ENCODE measurements around the gene VPS35. TPM values are rescaled to one million over a fixed set of nuclear protein-coding genes. Genes with fewer than 3 reads are reported as not detected.

VPS35 gene
- polyA plus RNA-seq, 1 experiment, result 26.4 TPM

DNA sequence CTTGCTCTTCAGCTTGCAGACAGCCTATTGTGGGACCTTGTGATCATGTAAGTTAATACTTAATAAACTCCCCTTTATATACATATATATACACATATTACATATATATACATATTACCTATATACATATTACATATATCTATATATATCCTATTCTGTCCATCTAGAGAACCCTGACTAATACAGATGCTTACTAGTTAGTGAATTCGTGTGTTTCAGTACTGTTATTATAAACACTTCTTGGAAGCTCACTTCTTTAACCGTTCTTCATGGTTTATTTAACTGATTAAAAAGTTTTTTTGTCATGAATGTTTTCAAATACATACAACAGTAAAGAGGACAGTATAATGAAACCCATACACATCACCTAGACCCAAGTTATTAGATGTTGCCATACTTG lies 13.1 kb upstream of the VPS35 start:
- no peak for TF ChIP-seq CTCF (IDR thresholded peaks at IDR 0.05; ENCODE audit: insufficient read depth, low read depth, low read length)
- CTCF ChIA-PET, result no interaction called here
- Histone ChIP-seq H3K27me3 (ENCODE audit: control insufficient read depth, insufficient read depth, low read length) (no peaks in the 10 kb centered on the region), H3K4me3 (ENCODE audit: low read depth, low read length) (no peak overlapping the region), H3K36me3 (ENCODE audit: control insufficient read depth, insufficient read depth, low read length) (no peaks in the 10 kb centered on the region)
- POLR2A ChIA-PET, result no interaction called here
- no peak for DNase-seq (ENCODE audit: low read depth)

- Histone ChIP-seq H3K36me3 (ENCODE audit: control insufficient read depth, insufficient read depth, low read length) (no peaks in the 10 kb centered on the region), H3K27me3 (ENCODE audit: control insufficient read depth, insufficient read depth, low read length) (no peaks in the 10 kb centered on the region), H3K4me3 (ENCODE audit: low read depth, low read length) (no peak overlapping the region)
- ChIA-PET POLR2A (no interaction called here), CTCF (no interaction called here)
- no peak for DNase-seq (ENCODE audit: low read depth)
- TF ChIP-seq CTCF (IDR thresholded peaks at IDR 0.05; ENCODE audit: insufficient read depth, low read depth, low read length), result no peak
These were observed 12.6 kb upstream of the VPS35 start for GRCh38 chr16:46701615-46702014.

DNA sequence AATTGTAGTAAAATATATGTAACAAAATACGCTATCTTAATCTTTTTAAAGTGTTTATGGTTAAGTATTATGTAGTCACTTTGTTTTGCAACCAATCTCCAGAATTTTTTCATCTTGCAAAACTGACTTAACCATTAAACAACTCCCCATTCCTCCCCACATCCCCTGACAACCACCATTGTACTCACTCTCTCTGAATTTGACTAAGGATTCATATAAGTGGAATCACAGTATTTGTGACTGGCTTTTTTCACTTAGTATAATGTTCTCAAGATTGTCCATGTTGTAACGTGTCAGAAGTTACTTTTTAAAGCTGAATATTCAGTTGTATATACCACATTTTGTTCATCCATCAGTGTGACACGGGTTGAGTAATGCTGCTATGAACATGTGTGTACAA lies 11.1 kb upstream of the VPS35 start:
- ChIA-PET POLR2A (no interaction called here), CTCF (no interaction called here)
- DNase-seq (ENCODE audit: low read depth), result no peak
- Histone ChIP-seq H3K4me3 (ENCODE audit: low read depth, low read length) (no peak overlapping the region), H3K36me3 (ENCODE audit: control insufficient read depth, insufficient read depth, low read length) (no peaks in the 10 kb centered on the region), H3K27me3 (ENCODE audit: control insufficient read depth, insufficient read depth, low read length) (no peaks in the 10 kb centered on the region)
- no peak for TF ChIP-seq CTCF (IDR thresholded peaks at IDR 0.05; ENCODE audit: insufficient read depth, low read depth, low read length)

DNA sequence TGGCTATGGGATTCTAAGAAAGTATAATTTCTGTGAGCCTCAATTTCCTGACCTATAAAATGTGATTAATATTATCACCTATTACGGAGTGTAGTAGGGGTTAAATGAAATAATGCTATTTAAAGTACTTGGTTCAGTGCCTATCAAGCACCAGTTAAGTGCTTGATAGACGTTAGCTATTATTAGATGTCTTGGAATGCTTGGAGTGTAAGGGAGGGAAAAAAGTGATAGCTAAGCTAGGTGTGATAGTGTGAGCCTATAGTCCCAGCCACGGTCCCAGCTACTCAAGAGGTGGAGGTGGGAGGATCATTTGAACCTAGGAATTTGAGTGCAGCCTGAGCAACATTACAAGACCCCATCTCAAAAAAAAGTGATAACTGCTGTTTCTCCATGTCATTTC lies 8.0 kb upstream of the VPS35 start:
- H3K4me3 ChIP-seq (ENCODE audit: low read depth, low read length), result no peak overlapping the region
- ChIA-PET POLR2A (no interaction called here), CTCF (interaction anchor here (1.4 kb wide), 1 partner anchor 29 kb away, joined by 3 read pairs; no protein-coding TSS in a partner anchor)
- H3K27me3 ChIP-seq (ENCODE audit: control insufficient read depth, insufficient read depth, low read length), result no peaks in the 10 kb centered on the region
- no peak for TF ChIP-seq CTCF (IDR thresholded peaks at IDR 0.05; ENCODE audit: insufficient read depth, low read depth, low read length)
- DNase-seq (ENCODE audit: low read depth), result no peak
- H3K36me3 ChIP-seq (ENCODE audit: control insufficient read depth, insufficient read depth, low read length), result no peaks in the 10 kb centered on the region

GRCh38 chr16:46695937-46696336 lies 7.0 kb upstream of the VPS35 start:
- no peaks in the 10 kb centered on the region for H3K27me3 ChIP-seq (ENCODE audit: control insufficient read depth, insufficient read depth, low read length)
- ChIA-PET POLR2A (no interaction called here), CTCF (no interaction called here)
- no peak for DNase-seq (ENCODE audit: low read depth)
- H3K36me3 ChIP-seq (ENCODE audit: control insufficient read depth, insufficient read depth, low read length), result no peaks in the 10 kb centered on the region
- H3K4me3 ChIP-seq (ENCODE audit: low read depth, low read length), result no peak overlapping the region
- no peak for TF ChIP-seq CTCF (IDR thresholded peaks at IDR 0.05; ENCODE audit: insufficient read depth, low read depth, low read length)

All from BJ (cell line).